ENCODE data around the gene SV2C.
A peak's percentile ranks its signal among the peaks of the same experiment; 100 is the strongest.
"Not testable (repeated sequence)": the region's sequence is repeated elsewhere in the genome, so short reads cannot be mapped to it uniquely, and the experiment has no call there.

Gene SV2C

GRCh38 chr5:76299592-76299991, 216.4 kb downstream of the SV2C start:
- no peak overlapping the region for H3K27ac ChIP-seq (ENCODE audit: low read length)
- H3K4me3 ChIP-seq (ENCODE audit: low read depth in 1 of 2, low read length in 2 of 2) = no peak overlapping the region
- no peaks in the 10 kb centered on the region for H3K36me3 ChIP-seq (ENCODE audit: insufficient read depth, low read length)
- no peaks in the 10 kb centered on the region for H3K79me2 ChIP-seq (ENCODE audit: insufficient read depth, low read length)
- no peak overlapping the region for H3K4me2 ChIP-seq (ENCODE audit: insufficient read depth, low read length)
- no peak overlapping the region for H3K9ac ChIP-seq (ENCODE audit: low read depth, low read length)
- TF ChIP-seq CTCF (IDR thresholded peaks at IDR 0.05; ENCODE audit: borderline replicate concordance, extremely low read depth, low read length, poor library complexity, severe bottlenecking) = no peak
- no peak for TF ChIP-seq EZH2 (IDR thresholded peaks at IDR 0.05; ENCODE audit: borderline replicate concordance, low read depth, low read length, severe bottlenecking)
- H3K9me3 ChIP-seq (ENCODE audit: insufficient read depth, low read length, severe bottlenecking) = no peaks in the 10 kb centered on the region
- no peak for ATAC-seq (ENCODE audit: insufficient read depth, low read depth)
- H4K20me1 ChIP-seq (ENCODE audit: insufficient read depth, low read length) = no peaks in the 10 kb centered on the region
- no peak for DNase-seq
- no peak overlapping the region for H2AFZ ChIP-seq (ENCODE audit: low read depth, low read length)
- H3K4me1 ChIP-seq (ENCODE audit: insufficient read depth, low read length) = no peaks in the 10 kb centered on the region
- H3K27me3 ChIP-seq (ENCODE audit: insufficient read depth, low read length, poor library complexity) = no peaks in the 10 kb centered on the region

- not testable (repeated sequence) for H3K9ac ChIP-seq (ENCODE audit: low read depth, low read length); H3K9me3 ChIP-seq (ENCODE audit: insufficient read depth, low read length, severe bottlenecking); H3K4me2 ChIP-seq (ENCODE audit: insufficient read depth, low read length); H3K27me3 ChIP-seq (ENCODE audit: insufficient read depth, low read length, poor library complexity); ATAC-seq (ENCODE audit: insufficient read depth, low read depth); H3K79me2 ChIP-seq (ENCODE audit: insufficient read depth, low read length); H3K4me1 ChIP-seq (ENCODE audit: insufficient read depth, low read length); H4K20me1 ChIP-seq (ENCODE audit: insufficient read depth, low read length); DNase-seq; H3K4me3 ChIP-seq (ENCODE audit: low read depth in 1 of 2, low read length in 2 of 2); H3K27ac ChIP-seq (ENCODE audit: low read length); H2AFZ ChIP-seq (ENCODE audit: low read depth, low read length); H3K36me3 ChIP-seq (ENCODE audit: insufficient read depth, low read length)
Measured at GRCh38 chr5:76301932-76302331, 218.7 kb downstream of the SV2C start.

- not testable (repeated sequence) for H2AFZ ChIP-seq (ENCODE audit: low read depth, low read length); H3K79me2 ChIP-seq (ENCODE audit: insufficient read depth, low read length); H3K4me1 ChIP-seq (ENCODE audit: insufficient read depth, low read length); DNase-seq; ATAC-seq (ENCODE audit: insufficient read depth, low read depth); H3K4me3 ChIP-seq (ENCODE audit: low read depth in 1 of 2, low read length in 2 of 2); H3K4me2 ChIP-seq (ENCODE audit: insufficient read depth, low read length); H3K27me3 ChIP-seq (ENCODE audit: insufficient read depth, low read length, poor library complexity); H3K36me3 ChIP-seq (ENCODE audit: insufficient read depth, low read length); H3K27ac ChIP-seq (ENCODE audit: low read length); H3K9ac ChIP-seq (ENCODE audit: low read depth, low read length); H4K20me1 ChIP-seq (ENCODE audit: insufficient read depth, low read length); H3K9me3 ChIP-seq (ENCODE audit: insufficient read depth, low read length, severe bottlenecking)
Measured at GRCh38 chr5:76302661-76303060, 219.5 kb downstream of the SV2C start.

- Histone ChIP-seq H3K9me3 (ENCODE audit: insufficient read depth, low read length, severe bottlenecking) (no peaks in the 10 kb centered on the region), H3K4me1 (ENCODE audit: insufficient read depth, low read length) (no peaks in the 10 kb centered on the region), H4K20me1 (ENCODE audit: insufficient read depth, low read length) (no peaks in the 10 kb centered on the region), H3K9ac (ENCODE audit: low read depth, low read length) (no peak overlapping the region), H3K27ac (ENCODE audit: low read length) (no peak overlapping the region), H3K4me2 (ENCODE audit: insufficient read depth, low read length) (no peak overlapping the region), H3K36me3 (ENCODE audit: insufficient read depth, low read length) (no peaks in the 10 kb centered on the region), H3K79me2 (ENCODE audit: insufficient read depth, low read length) (no peaks in the 10 kb centered on the region), H3K27me3 (ENCODE audit: insufficient read depth, low read length, poor library complexity) (no peaks in the 10 kb centered on the region), H2AFZ (ENCODE audit: low read depth, low read length) (no peak overlapping the region), H3K4me3 (ENCODE audit: low read depth in 1 of 2, low read length in 2 of 2) (no peak overlapping the region)
- TF ChIP-seq EZH2 (IDR thresholded peaks at IDR 0.05; ENCODE audit: borderline replicate concordance, low read depth, low read length, severe bottlenecking) (no peak), CTCF (IDR thresholded peaks at IDR 0.05; ENCODE audit: borderline replicate concordance, extremely low read depth, low read length, poor library complexity, severe bottlenecking) (no peak)
- DNase-seq = peak; percentile 16
- ATAC-seq (ENCODE audit: insufficient read depth, low read depth) = peak; percentile 40
Measured at GRCh38 chr5:76303921-76304320, 220.7 kb downstream of the SV2C start.
